ENCODE data around the gene HIVEP3.

HIVEP3 gene

DNA sequence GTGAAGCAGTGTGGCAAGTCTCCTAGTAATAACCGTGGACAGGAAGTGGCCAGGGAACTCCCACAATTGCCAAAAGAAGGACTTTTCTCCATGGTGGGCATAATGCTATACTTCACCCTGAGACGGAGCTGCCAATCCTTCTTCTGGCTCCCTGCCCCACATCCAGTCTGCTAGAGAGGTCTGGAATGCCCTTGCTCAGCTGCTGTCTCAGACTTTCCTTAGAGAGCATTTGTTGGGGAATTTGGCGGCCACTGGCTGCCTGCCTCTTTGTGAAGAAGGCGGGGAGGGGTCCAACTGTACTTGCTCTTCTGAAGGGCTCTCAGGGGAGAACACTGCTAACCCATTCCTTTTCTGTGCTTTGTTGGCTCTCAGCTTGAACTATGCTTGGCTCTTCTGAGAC, 310.5 kb downstream of the HIVEP3 start:
- no peak overlapping the region for H3K27ac ChIP-seq
- no peaks in the 10 kb centered on the region for H3K9me3 ChIP-seq (ENCODE audit: low read depth, low read length)
- no peak overlapping the region for H3K4me3 ChIP-seq
- DNase-seq (ENCODE audit: low read depth, low spot score), result no peak
- no peak for TF ChIP-seq POLR2AphosphoS5 (IDR thresholded peaks at IDR 0.05; ENCODE audit: borderline replicate concordance, low read depth, low read length)
- TF ChIP-seq FOXP2 (optimal IDR thresholded peaks at IDR 0.05; ENCODE audit: control extremely low read depth, extremely low read length, insufficient read depth), result no peak
- no peak for TF ChIP-seq EZH2 (IDR thresholded peaks at IDR 0.05)
- H3K36me3 ChIP-seq (ENCODE audit: insufficient read depth, low read length), result no peaks in the 10 kb centered on the region
- no peak overlapping the region for H3K9ac ChIP-seq (ENCODE audit: insufficient read length)

DNA sequence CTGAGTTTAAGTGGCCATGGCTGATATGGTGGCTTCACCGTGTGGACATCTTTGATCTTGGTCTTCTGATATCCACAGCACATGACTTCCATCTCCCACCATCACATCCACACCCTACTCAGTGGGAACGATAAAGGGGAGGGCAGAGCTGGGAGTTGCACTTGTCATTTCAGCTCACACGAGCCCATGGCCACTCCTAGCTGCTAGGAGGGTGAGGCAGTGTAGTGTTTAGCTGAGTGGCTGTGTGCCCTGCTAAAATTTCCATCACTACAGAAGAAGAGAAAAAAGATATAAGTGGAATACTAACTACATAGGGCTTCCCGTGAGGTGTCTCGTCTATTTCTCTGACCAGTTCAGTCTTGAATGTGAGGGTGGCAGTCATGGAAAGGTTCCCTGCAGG, 310.9 kb downstream of the HIVEP3 start:
- no peak overlapping the region for H3K4me3 ChIP-seq
- H3K36me3 ChIP-seq (ENCODE audit: insufficient read depth, low read length), result no peaks in the 10 kb centered on the region
- no peaks in the 10 kb centered on the region for H3K9me3 ChIP-seq (ENCODE audit: low read depth, low read length)
- no peak overlapping the region for H3K27ac ChIP-seq
- no peak for DNase-seq (ENCODE audit: low read depth, low spot score)
- no peak for TF ChIP-seq FOXP2 (optimal IDR thresholded peaks at IDR 0.05; ENCODE audit: control extremely low read depth, extremely low read length, insufficient read depth)
- no peak for TF ChIP-seq EZH2 (IDR thresholded peaks at IDR 0.05)
- no peak for TF ChIP-seq POLR2AphosphoS5 (IDR thresholded peaks at IDR 0.05; ENCODE audit: borderline replicate concordance, low read depth, low read length)
- no peak overlapping the region for H3K9ac ChIP-seq (ENCODE audit: insufficient read length)

GRCh38 chr1:41599912-41600311, 318.8 kb downstream of the HIVEP3 start:
- no peak for DNase-seq (ENCODE audit: low read depth, low spot score)
- H3K4me3 ChIP-seq, result no peak overlapping the region

GRCh38 chr1:41598325-41598724, 320.4 kb downstream of the HIVEP3 start:
- Histone ChIP-seq H3K27ac (no peak overlapping the region), H3K9ac (ENCODE audit: insufficient read length) (no peak overlapping the region), H3K9me3 (ENCODE audit: low read depth, low read length) (no peaks in the 10 kb centered on the region), H3K36me3 (ENCODE audit: insufficient read depth, low read length) (no peaks in the 10 kb centered on the region), H3K4me3 (no peak overlapping the region)
- DNase-seq (ENCODE audit: low read depth, low spot score), result no peak
- TF ChIP-seq EZH2 (IDR thresholded peaks at IDR 0.05) (no peak), POLR2AphosphoS5 (IDR thresholded peaks at IDR 0.05; ENCODE audit: borderline replicate concordance, low read depth, low read length) (no peak), FOXP2 (optimal IDR thresholded peaks at IDR 0.05; ENCODE audit: control extremely low read depth, extremely low read length, insufficient read depth) (no peak)

More at GRCh38 chr1:41599912-41600311, 318.8 kb downstream of the HIVEP3 start:
- Histone ChIP-seq H3K36me3 (ENCODE audit: insufficient read depth, low read length) (no peaks in the 10 kb centered on the region), H3K27ac (no peak overlapping the region), H3K9me3 (ENCODE audit: low read depth, low read length) (no peaks in the 10 kb centered on the region), H3K9ac (ENCODE audit: insufficient read length) (no peak overlapping the region)
- no peak for TF ChIP-seq FOXP2 (optimal IDR thresholded peaks at IDR 0.05; ENCODE audit: control extremely low read depth, extremely low read length, insufficient read depth)
- TF ChIP-seq POLR2AphosphoS5 (IDR thresholded peaks at IDR 0.05; ENCODE audit: borderline replicate concordance, low read depth, low read length), result no peak
- TF ChIP-seq EZH2 (IDR thresholded peaks at IDR 0.05), result no peak

DNA sequence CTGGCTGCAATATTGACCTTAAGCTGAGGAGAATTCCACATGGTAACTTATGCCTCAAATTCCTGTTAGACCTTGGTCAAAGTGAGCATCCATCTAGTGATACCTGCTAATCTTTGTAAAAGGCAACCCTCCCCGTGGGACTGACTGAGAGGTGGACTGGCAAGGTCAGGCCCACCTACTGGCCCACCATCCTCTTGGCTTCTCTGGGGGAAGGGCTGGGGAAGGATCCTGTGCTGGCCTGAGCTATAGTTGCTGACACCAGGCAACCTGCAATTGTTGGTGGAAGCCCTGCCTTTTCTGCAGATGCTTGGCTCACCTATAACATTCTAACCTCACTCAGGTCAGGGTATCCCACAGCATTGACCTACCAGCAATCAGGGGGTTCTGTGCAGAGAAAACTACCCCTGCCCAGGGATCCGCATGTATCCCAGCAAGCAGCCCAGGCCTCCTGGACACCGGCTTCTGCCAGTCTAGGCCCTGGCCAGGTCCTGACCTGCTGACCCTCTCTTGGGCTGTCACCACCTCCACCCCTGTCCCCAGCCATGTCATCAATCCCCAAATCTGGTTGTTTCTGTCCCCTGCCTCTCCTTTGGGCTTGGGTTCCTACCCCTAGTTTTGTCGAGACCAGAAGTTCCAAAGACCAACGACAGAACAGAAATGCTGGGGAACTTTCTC, 326.1 kb downstream of the HIVEP3 start:
- TF ChIP-seq EZH2 (IDR thresholded peaks at IDR 0.05), result no peak
- H3K4me3 ChIP-seq, result no peak overlapping the region
- no peaks in the 10 kb centered on the region for H3K9me3 ChIP-seq (ENCODE audit: low read depth, low read length)
- no peak overlapping the region for H3K27ac ChIP-seq
- no peak overlapping the region for H3K9ac ChIP-seq (ENCODE audit: insufficient read length)
- H3K36me3 ChIP-seq (ENCODE audit: insufficient read depth, low read length), result no peaks in the 10 kb centered on the region
- DNase-seq (ENCODE audit: low read depth, low spot score), result no peak

- no peak for DNase-seq (ENCODE audit: low read depth, low spot score)
- H3K27ac ChIP-seq, result no peak overlapping the region
- no peaks in the 10 kb centered on the region for H3K9me3 ChIP-seq (ENCODE audit: low read depth, low read length)
- H3K36me3 ChIP-seq (ENCODE audit: insufficient read depth, low read length), result no peaks in the 10 kb centered on the region
- no peak overlapping the region for H3K4me3 ChIP-seq
- TF ChIP-seq EZH2 (IDR thresholded peaks at IDR 0.05), result no peak
- no peak overlapping the region for H3K9ac ChIP-seq (ENCODE audit: insufficient read length)
Measured at GRCh38 chr1:41591891-41592290, 326.8 kb downstream of the HIVEP3 start.

GRCh38 chr1:41590331-41590730, 328.4 kb downstream of the HIVEP3 start:
- no peaks in the 10 kb centered on the region for H3K9me3 ChIP-seq (ENCODE audit: low read depth, low read length)
- no peak overlapping the region for H3K9ac ChIP-seq (ENCODE audit: insufficient read length)
- H3K4me3 ChIP-seq, result no peak overlapping the region
- no peaks in the 10 kb centered on the region for H3K36me3 ChIP-seq (ENCODE audit: insufficient read depth, low read length)
- no peak overlapping the region for H3K27ac ChIP-seq
- DNase-seq (ENCODE audit: low read depth, low spot score), result no peak
- TF ChIP-seq EZH2 (IDR thresholded peaks at IDR 0.05), result no peak
- no peak for TF ChIP-seq FOXP2 (optimal IDR thresholded peaks at IDR 0.05; ENCODE audit: control extremely low read depth, extremely low read length, insufficient read depth)
- no peak for TF ChIP-seq POLR2AphosphoS5 (IDR thresholded peaks at IDR 0.05; ENCODE audit: borderline replicate concordance, low read depth, low read length)

DNA sequence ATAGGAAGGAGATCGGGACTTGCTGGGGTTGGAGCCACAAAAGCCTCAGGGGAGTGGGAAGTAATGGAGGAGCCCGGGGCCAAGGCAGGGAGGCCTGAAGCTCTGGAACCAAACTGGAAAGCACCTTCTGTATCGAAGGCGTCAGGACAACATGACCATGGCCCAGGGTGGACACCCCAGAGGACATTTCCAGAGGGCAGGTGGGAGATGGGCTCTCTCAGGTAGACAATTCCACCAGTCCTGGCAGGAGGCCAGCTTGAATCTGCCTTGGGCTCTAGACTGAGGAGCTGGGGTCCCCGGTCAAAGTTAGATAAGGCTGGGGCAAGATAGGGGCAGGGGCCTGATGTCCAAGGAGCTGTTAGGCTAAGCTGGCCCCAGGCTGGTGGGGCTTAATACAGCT, 329.3 kb downstream of the HIVEP3 start:
- Histone ChIP-seq H3K36me3 (ENCODE audit: insufficient read depth, low read length) (no peaks in the 10 kb centered on the region), H3K4me3 (no peak overlapping the region)

GRCh38 chr1:41588334-41588875, 330.3 kb downstream of the HIVEP3 start:
- H3K9me3 ChIP-seq (ENCODE audit: low read depth, low read length), result no peaks in the 10 kb centered on the region
- H3K27ac ChIP-seq, result no peak overlapping the region
- no peak for DNase-seq (ENCODE audit: low read depth, low spot score)
- H3K9ac ChIP-seq (ENCODE audit: insufficient read length), result no peak overlapping the region
- no peaks in the 10 kb centered on the region for H3K36me3 ChIP-seq (ENCODE audit: insufficient read depth, low read length)
- TF ChIP-seq EZH2 (IDR thresholded peaks at IDR 0.05) (no peak), FOXP2 (optimal IDR thresholded peaks at IDR 0.05; ENCODE audit: control extremely low read depth, extremely low read length, insufficient read depth) (no peak), POLR2AphosphoS5 (IDR thresholded peaks at IDR 0.05; ENCODE audit: borderline replicate concordance, low read depth, low read length) (no peak)
- no peak overlapping the region for H3K4me3 ChIP-seq

More for the DNA sequence above, 329.3 kb downstream of the HIVEP3 start:
- Histone ChIP-seq H3K9ac (ENCODE audit: insufficient read length) (no peak overlapping the region), H3K9me3 (ENCODE audit: low read depth, low read length) (no peaks in the 10 kb centered on the region), H3K27ac (no peak overlapping the region)
- TF ChIP-seq POLR2AphosphoS5 (IDR thresholded peaks at IDR 0.05; ENCODE audit: borderline replicate concordance, low read depth, low read length), result no peak
- TF ChIP-seq EZH2 (IDR thresholded peaks at IDR 0.05), result no peak
- TF ChIP-seq FOXP2 (optimal IDR thresholded peaks at IDR 0.05; ENCODE audit: control extremely low read depth, extremely low read length, insufficient read depth), result no peak
- DNase-seq (ENCODE audit: low read depth, low spot score), result no peak
